Activated T-cell treated with anti-CD3 and anti-CD28 coated beads, Interleukin-2, amount 50 U/mL, for 1 hour (primary cell): ENCODE results near the gene RBMS2.

Source experiments
- DNase-seq: peaks from one replicate; pipeline ENCODE4 v3.0.0-alpha.2; 2020

RBMS2 gene

GRCh38 chr12:56633468-56634241 is 112.0 kb downstream of the RBMS2 start:
- no peak for DNase-seq

GRCh38 chr12:56634242-56634836 is 112.7 kb downstream of the RBMS2 start:
- DNase-seq = peak; percentile 36

DNA sequence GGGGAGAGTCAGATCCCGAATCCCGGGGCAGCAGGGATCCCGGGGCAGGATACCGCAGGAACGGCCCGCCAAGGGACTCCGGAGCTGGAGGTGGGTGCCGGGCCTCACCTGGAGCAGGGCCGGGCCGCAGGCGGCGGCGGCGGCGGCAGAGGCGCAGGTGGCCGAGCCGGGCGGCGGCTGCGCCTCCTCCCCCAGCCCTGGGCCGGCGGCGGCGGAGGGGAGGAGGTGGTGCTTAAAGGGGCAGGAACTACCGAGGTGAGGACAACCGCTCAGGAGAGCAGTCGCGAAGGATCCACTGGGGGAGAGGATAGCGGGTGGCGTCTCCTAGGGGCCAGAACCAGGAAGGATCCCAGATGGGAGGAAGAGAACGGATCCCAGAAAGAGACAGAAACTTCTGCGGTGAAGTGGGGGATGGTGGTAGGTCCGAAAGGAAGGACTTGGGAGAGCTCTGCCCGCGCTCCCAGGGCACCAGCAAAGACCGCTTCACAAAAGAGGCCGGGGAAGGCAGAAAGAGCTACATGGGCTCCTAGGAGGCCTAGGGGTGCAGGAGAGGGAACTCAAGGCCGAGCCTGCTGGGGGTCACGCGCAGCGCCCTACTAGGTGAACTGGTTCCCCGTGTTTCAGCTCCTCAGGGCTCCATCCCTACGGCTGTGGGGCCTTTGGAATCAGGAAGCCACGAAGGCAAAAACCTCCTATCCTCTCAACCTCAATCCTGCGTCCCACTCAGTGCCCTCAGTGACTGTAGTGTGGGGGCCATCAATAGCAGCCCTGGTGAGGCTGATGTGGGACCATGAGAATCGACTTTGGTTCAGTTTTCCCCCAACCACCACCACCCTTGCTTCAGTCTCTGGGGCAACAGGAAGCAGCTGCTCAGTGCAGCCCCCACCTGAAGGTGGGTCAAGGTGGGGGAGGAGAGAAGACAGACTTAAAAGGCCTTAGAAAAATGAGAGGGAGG is 113.5 kb downstream of the RBMS2 start:
- peak; percentile 73 for DNase-seq

GRCh38 chr12:56635806-56636674 is 114.4 kb downstream of the RBMS2 start:
- DNase-seq = peak; percentile 82

- DNase-seq = peak; percentile 94
Observed at GRCh38 chr12:56636675-56637540, 115.3 kb downstream of the RBMS2 start.

DNA sequence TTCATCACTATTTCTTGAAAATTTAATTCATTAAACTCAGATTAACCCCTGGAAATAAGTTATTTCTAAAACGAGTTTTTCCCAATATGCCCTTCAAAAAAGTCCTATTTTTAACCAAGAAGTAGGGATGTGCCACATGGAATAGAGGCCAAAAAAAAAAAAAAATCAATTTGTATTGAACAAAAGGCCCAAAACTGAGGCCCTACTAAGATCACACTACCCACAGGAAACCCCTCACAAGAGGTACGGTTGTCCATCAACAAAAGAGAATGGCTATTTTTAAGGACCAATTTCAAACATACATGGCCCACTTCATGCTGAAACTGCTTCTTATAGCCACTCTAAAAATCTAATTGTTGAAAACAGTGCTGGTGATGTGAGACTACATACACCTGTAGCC is 116.0 kb downstream of the RBMS2 start:
- DNase-seq = no peak

GRCh38 chr12:56641219-56641618 is 119.6 kb downstream of the RBMS2 start:
- no peak for DNase-seq

DNA sequence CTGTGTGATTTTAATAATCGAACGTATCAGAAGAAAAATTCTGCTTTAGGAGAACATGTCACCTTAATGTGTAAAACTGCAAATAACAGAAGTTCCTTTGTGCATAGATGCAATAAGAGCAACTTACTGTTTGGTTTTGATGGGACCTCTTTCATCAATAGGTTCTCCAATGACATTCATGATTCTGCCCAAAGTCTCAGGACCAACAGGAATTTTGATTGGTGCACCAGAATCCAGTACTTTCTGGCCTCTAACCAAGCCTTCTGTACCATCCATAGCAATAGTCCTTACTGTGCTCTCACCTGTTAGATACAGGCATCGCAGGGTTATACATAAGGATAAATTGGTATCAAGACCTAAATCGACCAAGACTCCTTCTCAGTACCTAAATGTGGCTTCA is 123.0 kb downstream of the RBMS2 start:
- no peak for DNase-seq

GRCh38 chr12:56645201-56645716 is 123.6 kb downstream of the RBMS2 start:
- no peak for DNase-seq
